CD14-positive monocyte (primary cell): Measurements from ENCODE around the gene IFNA7. TPM values are rescaled to one million over a fixed set of nuclear protein-coding genes. Genes with fewer than 3 reads are reported as not detected.
"Not testable (repeated sequence)": the region's sequence is repeated elsewhere in the genome, so short reads cannot be mapped to it uniquely, and the experiment has no call there.

ENCODE experiments used
- DNase-seq, 3 donors: peaks; one replicate each; pipeline ENCODE4 v3.0.0-alpha.2; 2011 to 2022
- H2AFZ ChIP-seq: 2 replicates; pipeline ENCODE4 v1.6.0; 2012; ENCODE audit warnings: mild to moderate bottlenecking, low read depth, low read length, inconsistent platforms; ENCODE audit not compliant: insufficient read depth, poor library complexity, severe bottlenecking
- H3K27ac ChIP-seq, 2 donors: 1 replicate in 1 of 2; 2 replicates in 1 of 2; pipeline ENCODE4 v1.5.1; 2012 to 2013; ENCODE audit warnings: low read length in 2 of 2, control low read depth in 1 of 2, inconsistent platforms in 1 of 2, low read depth in 1 of 2, mild to moderate bottlenecking in 1 of 2
- H3K27me3 ChIP-seq, 2 donors: one replicate each; pipeline versions ENCODE4 v1.6.0 to v1.6.1; 2011 to 2013; ENCODE audit warnings: low read length in 2 of 2; ENCODE audit not compliant: control insufficient read depth in 2 of 2, insufficient read depth in 2 of 2
- H3K36me3 ChIP-seq, 2 donors: replicated peaks in 1 of 2; 1 replicate in 1 of 2; 2 replicates in 1 of 2; pipeline versions ENCODE4 v1.5.1 to v1.6.1; 2012 to 2013; ENCODE audit warnings: low read length in 2 of 2, control low read depth in 1 of 2, inconsistent platforms in 1 of 2, mild to moderate bottlenecking in 1 of 2; ENCODE audit not compliant: insufficient read depth in 2 of 2, control insufficient read depth in 1 of 2
- H3K4me1 ChIP-seq, 2 donors: 1 replicate in 1 of 2; 2 replicates in 1 of 2; pipeline versions ENCODE4 v1.5.1 to v1.6.1; 2012 to 2013; ENCODE audit warnings: low read length in 2 of 2, control low read depth in 1 of 2, inconsistent platforms in 1 of 2, mild to moderate bottlenecking in 1 of 2, moderate library complexity in 1 of 2; ENCODE audit not compliant: insufficient read depth in 2 of 2, control insufficient read depth in 1 of 2
- H3K4me2 ChIP-seq: replicated peaks from 2 replicates; pipeline ENCODE3; 2012; ENCODE audit warnings: low read length, moderate library complexity, mild to moderate bottlenecking; ENCODE audit not compliant: poor library complexity, severe bottlenecking; ENCODE audit errors: extremely low read depth
- H3K4me3 ChIP-seq, 3 experiments: fragments of 200-600 bp in 1 of 3; sonication (generic) in 1 of 3; replicated peaks in 1 of 3; 1 replicate in 2 of 3; 2 replicates in 1 of 3; pipeline ENCODE4 v1.5.1; 2011 to 2013; ENCODE audit warnings: low read length in 3 of 3, mild to moderate bottlenecking in 3 of 3, control low read depth in 2 of 3, low read depth in 2 of 3, inconsistent platforms in 1 of 3, moderate library complexity in 1 of 3
- H3K79me2 ChIP-seq: 2 replicates; pipeline ENCODE4 v1.6.0; 2012; ENCODE audit warnings: mild to moderate bottlenecking, control low read depth, inconsistent platforms, low read length, moderate library complexity; ENCODE audit not compliant: insufficient read depth
- H3K9ac ChIP-seq: 2 replicates; pipeline ENCODE4 v1.6.0; 2017; ENCODE audit warnings: low read length, mild to moderate bottlenecking; ENCODE audit not compliant: insufficient read depth, poor library complexity, severe bottlenecking
- H3K9me3 ChIP-seq, 2 donors: replicated peaks in 1 of 2; 1 replicate in 1 of 2; 2 replicates in 1 of 2; pipeline versions ENCODE4 v1.5.1 to v1.6.1; 2012 to 2013; ENCODE audit warnings: low read length in 2 of 2, control low read depth in 1 of 2; ENCODE audit not compliant: control insufficient read depth in 1 of 2, insufficient read depth in 1 of 2
- H4K20me1 ChIP-seq: 2 replicates; pipeline ENCODE4 v1.6.0; 2012; ENCODE audit warnings: mild to moderate bottlenecking, low read length, control low read depth, moderate library complexity; ENCODE audit not compliant: insufficient read depth
- H3K27ac Mint-ChIP-seq, 7 donors: one replicate each; pipeline ENCODE4 v1.8.0; 2020; ENCODE audit warnings: mild to moderate bottlenecking in 7 of 7, mixed read lengths in 7 of 7, moderate library complexity in 6 of 7, inconsistent platforms in 2 of 7
- H3K27me3 Mint-ChIP-seq, 3 donors: one replicate each; pipeline ENCODE4 v1.8.0; 2021 to 2022; ENCODE audit warnings: low read depth in 3 of 3, mild to moderate bottlenecking in 3 of 3, mixed read lengths in 3 of 3, moderate library complexity in 3 of 3, inconsistent platforms in 1 of 3
- H3K36me3 Mint-ChIP-seq, 2 donors: one replicate each; pipeline ENCODE4 v1.8.0; 2020; ENCODE audit warnings: mixed read lengths in 2 of 2, inconsistent platforms in 1 of 2, mild to moderate bottlenecking in 1 of 2
- H3K4me1 Mint-ChIP-seq: one replicate; pipeline ENCODE4 v1.8.0; 2020; ENCODE audit warnings: mild to moderate bottlenecking, mixed read lengths
- H3K4me3 Mint-ChIP-seq, 2 donors: one replicate each; pipeline ENCODE4 v1.8.0; 2020; ENCODE audit warnings: mild to moderate bottlenecking in 2 of 2, mixed read lengths in 2 of 2, moderate library complexity in 1 of 2
- H3K9me3 Mint-ChIP-seq, 7 donors: one replicate each; pipeline ENCODE4 v1.8.0; 2020 to 2022; ENCODE audit warnings: mixed read lengths in 7 of 7, mild to moderate bottlenecking in 6 of 7, moderate library complexity in 6 of 7, inconsistent platforms in 2 of 7
- CTCF ChIP-seq: fragments of 200-600 bp; IDR thresholded peaks from one replicate; pipeline ENCODE4 v1.8.0; 2022; ENCODE audit warnings: antibody characterized with exemption, mild to moderate bottlenecking
- WGBS: methylation state at CpG from one replicate; pipeline ENCODE4 v1.1.5; 2013; ENCODE audit warnings: missing lambda C conversion rate; ENCODE audit not compliant: insufficient coverage; 5-methylcytosine and 5-hydroxymethylcytosine counted together
- intact Hi-C, 2 donors: fragments of 100-400 bp; cut with micrococcal nuclease; formaldehyde crosslinking; loops; one replicate each; pipeline versions ENCODE4 v1.15.0 to v1.15.1; 2023
- polyA plus RNA-seq, 3 donors: library from polyadenylated mRNA; depleted of rRNA in 1 of 3; unstranded in 2 of 3; stranded (reverse) in 1 of 3; fragments of 300-500 nt in 2 of 3; fragments of >200 nt in 1 of 3; fragmentation: Illumina TruSeq in 2 of 3; gene quantifications; 1 replicate in 2 of 3; 2 replicates in 1 of 3; pipeline ENCODE4 v1.2.3, GENCODE V29; 2012 to 2021

The IFNA7 gene
- polyA plus RNA-seq, 3 donors, result not detected

GRCh38 chr9:21233258-21233657, 31.3 kb upstream of the IFNA7 start:
- H3K4me2 ChIP-seq, result no peak overlapping the region
- no peak overlapping the region for H3K9ac ChIP-seq
- peaks cover 3 to 12% of the 10 kb centered on the region in 2 donors for H3K27me3 ChIP-seq
- no peak overlapping the region for H2AFZ ChIP-seq
- H3K36me3 ChIP-seq, result no peaks in the 10 kb centered on the region
- peaks cover 2 to 4% of the 10 kb centered on the region in 2 donors for H3K4me1 ChIP-seq
- Mint-ChIP-seq H3K27ac (no peak overlapping the region), H3K27me3 (peaks cover 12 to 20% (median 15%) of the 10 kb centered on the region in 3 donors), H3K9me3 (no peaks in the 10 kb centered on the region), H3K4me3 (no peak overlapping the region), H3K4me1 (peaks cover 4% of the 10 kb centered on the region), H3K36me3 (no peaks in the 10 kb centered on the region)
- no peak overlapping the region for H3K4me3 ChIP-seq
- H3K9me3 ChIP-seq, result no peaks in the 10 kb centered on the region
- intact Hi-C loops, result no loop called here
- no peak for DNase-seq
- no peak overlapping the region for H3K27ac ChIP-seq
- TF ChIP-seq CTCF, result no peak
- H3K79me2 ChIP-seq, result no peaks in the 10 kb centered on the region
- WGBS, result 100% methylated on average over 2 of the region's 2 CpGs
- no peaks in the 10 kb centered on the region for H4K20me1 ChIP-seq

GRCh38 chr9:21228122-21228521, 26.1 kb upstream of the IFNA7 start, which contains the start of gene IFNA17:
Gene IFNA17, minus strand, starts transcription at chr9:21228222. Its CDS starts 49 bp downstream, at chr9:21228173.
- H3K4me1 ChIP-seq, result no peaks in the 10 kb centered on the region
- no peak within 1 kb of the TSS for H2AFZ ChIP-seq
- H3K9me3 ChIP-seq, result no peaks in the 10 kb centered on the region
- Mint-ChIP-seq H3K36me3 (no peaks in the 10 kb centered on the region), H3K4me1 (no peaks in the 10 kb centered on the region), H3K4me3 (no peak within 1 kb of the TSS), H3K9me3 (no peaks in the 10 kb centered on the region), H3K27ac (no peak within 1 kb of the TSS), H3K27me3 (peaks cover 1 to 7% (median 3%) of the 10 kb centered on the region in 3 donors)
- H3K27me3 ChIP-seq, result no peaks in the 10 kb centered on the region
- intact Hi-C loops, result no loop called here
- no peaks in the 10 kb centered on the region for H3K36me3 ChIP-seq
- no peak for DNase-seq
- no peaks in the 10 kb centered on the region for H4K20me1 ChIP-seq
- no peak for TF ChIP-seq CTCF
- no peak within 1 kb of the TSS for H3K9ac ChIP-seq
- no peak within 1 kb of the TSS for H3K27ac ChIP-seq
- no peaks in the 10 kb centered on the region for H3K79me2 ChIP-seq
- no CpG with 5 or more reads among the region's 2 CpGs for WGBS
- H3K4me3 ChIP-seq, result no peak within 1 kb of the TSS
- H3K4me2 ChIP-seq, result no peak within 1 kb of the TSS

GRCh38 chr9:21217211-21217610, 15.2 kb upstream of the IFNA7 start, which contains the start of gene IFNA16:
Gene IFNA16, minus strand, starts transcription at chr9:21217311. Its CDS starts 6 bp downstream, at chr9:21217305.
- H3K27ac Mint-ChIP-seq, H4K20me1 ChIP-seq, DNase-seq, intact Hi-C loops, H3K4me2 ChIP-seq, H3K9me3 Mint-ChIP-seq, H3K9ac ChIP-seq, H3K36me3 Mint-ChIP-seq, H3K4me1 ChIP-seq, H3K9me3 ChIP-seq, H3K27ac ChIP-seq, H3K27me3 ChIP-seq, H3K79me2 ChIP-seq, H3K27me3 Mint-ChIP-seq, H2AFZ ChIP-seq, H3K4me3 ChIP-seq, H3K4me3 Mint-ChIP-seq, H3K36me3 ChIP-seq: not testable (repeated sequence)
- H3K4me1 Mint-ChIP-seq, result peaks cover 11% of the 10 kb centered on the region
- no CpG with 5 or more reads among the region's 1 CpG for WGBS
